ENCODE results near the gene DNAH14.
A peak's percentile ranks its signal among the peaks of the same experiment; 100 is the strongest.
"Not testable (repeated sequence)": the region's sequence is repeated elsewhere in the genome, so short reads cannot be mapped to it uniquely, and the experiment has no call there.

Gene DNAH14

DNA sequence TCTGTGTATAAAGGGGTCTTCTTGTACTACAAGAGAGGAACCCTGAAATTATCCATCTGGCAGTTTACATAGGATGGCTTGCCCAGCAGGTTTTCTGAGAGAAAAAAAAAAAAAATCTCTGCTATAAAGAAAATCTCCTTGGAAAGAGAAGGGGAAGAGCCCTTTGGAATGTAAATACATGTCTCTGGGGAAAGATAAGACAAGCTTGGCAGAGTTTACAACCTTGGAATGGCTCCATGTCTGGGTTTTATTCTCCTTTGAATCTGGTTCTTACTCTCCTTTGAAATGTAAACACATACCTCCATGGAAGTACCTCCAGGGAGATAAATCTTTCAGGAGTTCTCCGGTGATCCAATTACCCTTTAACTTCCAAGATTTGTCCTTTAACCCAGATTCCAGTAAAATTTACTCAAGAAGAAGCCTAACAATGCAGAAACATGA is 45.1 kb upstream of the DNAH14 start:
- DNase-seq (ENCODE audit: extremely low read depth, insufficient read length), result no peak
- no peak overlapping the region for H3K4me3 ChIP-seq (replicated peaks; ENCODE audit: low read depth, low read length)

GRCh38 chr1:224885376-224885775 is 44.1 kb upstream of the DNAH14 start:
- H3K4me3 ChIP-seq (replicated peaks; ENCODE audit: low read depth, low read length); H3K36me3 ChIP-seq (ENCODE audit: control insufficient read depth, insufficient read depth, low read length); H3K27me3 ChIP-seq (replicated peaks; ENCODE audit: control insufficient read depth, insufficient read depth, low read length); DNase-seq (ENCODE audit: extremely low read depth, insufficient read length): not testable (repeated sequence)

More for the DNA sequence above, 45.1 kb upstream of the DNAH14 start:
- no peaks in the 10 kb centered on the region for H3K27me3 ChIP-seq (replicated peaks; ENCODE audit: control insufficient read depth, insufficient read depth, low read length)
- no peak for TF ChIP-seq CTCF (IDR thresholded peaks at IDR 0.05; ENCODE audit: insufficient read depth, low read length, poor library complexity, severe bottlenecking)
- H3K36me3 ChIP-seq (ENCODE audit: control insufficient read depth, insufficient read depth, low read length), result no peaks in the 10 kb centered on the region

DNA sequence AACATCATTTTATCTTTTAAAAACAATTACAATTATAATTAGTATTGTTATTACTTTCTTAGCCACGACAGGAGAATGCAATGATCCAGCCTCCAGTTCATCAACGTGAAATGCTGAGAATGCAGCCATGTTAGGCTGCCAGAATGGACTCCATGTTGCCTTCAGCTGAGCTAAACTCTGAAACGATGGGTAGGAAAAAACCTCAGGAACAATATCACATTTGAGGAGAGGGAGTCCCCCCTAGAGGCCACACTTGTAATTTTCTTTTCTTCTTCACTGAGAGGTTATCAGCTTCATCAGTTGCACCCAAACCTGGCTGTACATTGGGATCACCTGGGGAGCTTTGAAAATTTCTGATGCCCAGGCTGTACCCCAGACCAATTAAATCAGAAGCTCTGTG is 34.6 kb upstream of the DNAH14 start:
- Histone ChIP-seq H3K4me3 (replicated peaks; ENCODE audit: low read depth, low read length) (no peak overlapping the region), H3K27me3 (replicated peaks; ENCODE audit: control insufficient read depth, insufficient read depth, low read length) (no peaks in the 10 kb centered on the region; the same call in 1 of the 2 replicates), H3K36me3 (ENCODE audit: control insufficient read depth, insufficient read depth, low read length) (no peaks in the 10 kb centered on the region)
- TF ChIP-seq CTCF (IDR thresholded peaks at IDR 0.05; ENCODE audit: insufficient read depth, low read length, poor library complexity, severe bottlenecking), result peak; percentile 34
- no peak for DNase-seq (ENCODE audit: extremely low read depth, insufficient read length)

- TF ChIP-seq CTCF (IDR thresholded peaks at IDR 0.05; ENCODE audit: insufficient read depth, low read length, poor library complexity, severe bottlenecking), result no peak
- Histone ChIP-seq H3K27me3 (replicated peaks; ENCODE audit: control insufficient read depth, insufficient read depth, low read length) (no peaks in the 10 kb centered on the region; the same call in 1 of the 2 replicates), H3K4me3 (replicated peaks; ENCODE audit: low read depth, low read length) (no peak overlapping the region), H3K36me3 (ENCODE audit: control insufficient read depth, insufficient read depth, low read length) (no peaks in the 10 kb centered on the region)
- DNase-seq (ENCODE audit: extremely low read depth, insufficient read length), result no peak
Measured at GRCh38 chr1:224896130-224896781, 33.2 kb upstream of the DNAH14 start.

DNA sequence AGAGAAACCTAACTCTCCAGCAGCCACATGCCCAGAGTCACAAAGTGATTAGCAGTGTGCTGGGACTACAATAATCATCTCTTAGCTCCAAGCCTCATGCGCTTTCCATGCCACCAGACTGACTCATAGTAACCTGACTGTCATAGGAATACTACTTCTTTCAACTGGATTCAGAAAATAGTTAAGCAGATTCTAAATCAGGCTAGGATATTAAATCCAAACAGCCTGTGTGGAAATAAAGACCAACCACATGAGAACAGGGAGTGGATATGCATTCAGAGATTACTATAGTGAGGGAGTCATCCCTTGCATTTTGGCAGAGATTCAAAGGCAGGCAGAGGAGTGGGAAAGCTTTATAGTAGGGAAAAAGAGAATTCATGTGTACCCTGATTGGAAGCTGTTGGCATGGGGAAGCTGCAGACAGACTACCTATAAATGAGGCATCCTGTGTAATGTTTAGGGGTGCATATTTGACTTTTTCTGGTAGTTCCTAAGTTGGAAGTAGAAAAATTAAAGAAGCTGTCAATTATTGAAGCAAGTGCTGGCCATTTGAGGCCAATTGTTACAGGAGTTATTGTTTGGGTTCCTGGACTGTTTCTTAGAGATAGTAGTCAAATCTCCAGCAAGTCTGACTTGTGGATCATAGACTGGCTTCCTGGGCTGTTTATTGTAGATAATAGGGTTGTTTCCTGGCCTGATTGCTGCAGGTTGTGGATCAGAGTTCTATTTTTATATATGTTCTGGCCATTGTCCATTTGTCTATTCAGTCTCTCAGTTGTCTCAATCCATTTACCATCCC is 31.7 kb upstream of the DNAH14 start:
- H3K27me3 ChIP-seq (replicated peaks; ENCODE audit: control insufficient read depth, insufficient read depth, low read length), result peaks cover 2% of the 10 kb centered on the region
- no peak for DNase-seq (ENCODE audit: extremely low read depth, insufficient read length)
- H3K4me3 ChIP-seq (replicated peaks; ENCODE audit: low read depth, low read length), result no peak overlapping the region
- no peak for TF ChIP-seq CTCF (IDR thresholded peaks at IDR 0.05; ENCODE audit: insufficient read depth, low read length, poor library complexity, severe bottlenecking)
- no peaks in the 10 kb centered on the region for H3K36me3 ChIP-seq (ENCODE audit: control insufficient read depth, insufficient read depth, low read length)

GRCh38 chr1:224898937-224899336 is 30.5 kb upstream of the DNAH14 start:
- no peak for DNase-seq (ENCODE audit: extremely low read depth, insufficient read length)
- H3K27me3 ChIP-seq (replicated peaks; ENCODE audit: control insufficient read depth, insufficient read depth, low read length), result peaks cover 2% of the 10 kb centered on the region
- no peak overlapping the region for H3K4me3 ChIP-seq (replicated peaks; ENCODE audit: low read depth, low read length)
- no peak for TF ChIP-seq CTCF (IDR thresholded peaks at IDR 0.05; ENCODE audit: insufficient read depth, low read length, poor library complexity, severe bottlenecking)
- H3K36me3 ChIP-seq (ENCODE audit: control insufficient read depth, insufficient read depth, low read length), result no peaks in the 10 kb centered on the region
